Endothelial cell (in vitro differentiated cells): ENCODE data around the gene PTPRJ. TPM values are rescaled to one million over a fixed set of nuclear protein-coding genes. Genes with fewer than 3 reads are reported as not detected.

Experiments used
- DNase-seq: peaks from one replicate; pipeline ENCODE4 v3.0.0; 2021; ENCODE audit warnings: low spot score
- H3K27ac Mint-ChIP-seq: one replicate; pipeline ENCODE4 v1.8.0; 2021; ENCODE audit warnings: mixed read lengths, inconsistent platforms; ENCODE audit not compliant: unreplicated experiment
- H3K27me3 Mint-ChIP-seq: one replicate; pipeline ENCODE4 v1.8.0; 2021; ENCODE audit warnings: mild to moderate bottlenecking, moderate library complexity, mixed read lengths, inconsistent platforms; ENCODE audit not compliant: unreplicated experiment
- H3K36me3 Mint-ChIP-seq: one replicate; pipeline ENCODE4 v1.8.0; 2021; ENCODE audit warnings: mild to moderate bottlenecking, low read depth, mixed read lengths, inconsistent platforms; ENCODE audit not compliant: unreplicated experiment
- H3K4me1 Mint-ChIP-seq: one replicate; pipeline ENCODE4 v1.8.0; 2021; ENCODE audit warnings: mild to moderate bottlenecking, mixed read lengths, inconsistent platforms; ENCODE audit not compliant: unreplicated experiment
- H3K4me3 Mint-ChIP-seq: one replicate; pipeline ENCODE4 v1.8.0; 2021; ENCODE audit warnings: mild to moderate bottlenecking, mixed read lengths, inconsistent platforms; ENCODE audit not compliant: unreplicated experiment
- H3K9me3 Mint-ChIP-seq: one replicate; pipeline ENCODE4 v1.8.0; 2021; ENCODE audit warnings: mixed read lengths, inconsistent platforms; ENCODE audit not compliant: unreplicated experiment
- total RNA-seq: library from RNA; stranded (reverse); fragmentation: NEBNext Ultra II Directional; extraction: Animal tissue kit (Norgen Biotek cat#: 25700); gene quantifications from one replicate; pipeline ENCODE4 v1.2.1, GENCODE V29; 2021; ENCODE audit not compliant: unreplicated experiment
- TF ChIP-seq, protein P1 (sequence below): fragments of 200-600 bp; sonication (generic); IDR thresholded peaks from one replicate; pipeline ENCODE4 v1.5.0; 2021; ENCODE audit warnings: antibody characterized with exemption; ENCODE audit not compliant: unreplicated experiment

PTPRJ gene
- total RNA-seq, 1 donor from 2014 or later, result 1.6 TPM

- Mint-ChIP-seq H3K4me1 (peaks cover 14% of the 10 kb centered on the region), H3K27ac (no peak overlapping the region), H3K4me3 (no peak overlapping the region), H3K27me3 (peaks cover 10% of the 10 kb centered on the region), H3K9me3 (no peaks in the 10 kb centered on the region), H3K36me3 (no peaks in the 10 kb centered on the region)
- no peak for DNase-seq
- TF ChIP-seq, protein P1, sequence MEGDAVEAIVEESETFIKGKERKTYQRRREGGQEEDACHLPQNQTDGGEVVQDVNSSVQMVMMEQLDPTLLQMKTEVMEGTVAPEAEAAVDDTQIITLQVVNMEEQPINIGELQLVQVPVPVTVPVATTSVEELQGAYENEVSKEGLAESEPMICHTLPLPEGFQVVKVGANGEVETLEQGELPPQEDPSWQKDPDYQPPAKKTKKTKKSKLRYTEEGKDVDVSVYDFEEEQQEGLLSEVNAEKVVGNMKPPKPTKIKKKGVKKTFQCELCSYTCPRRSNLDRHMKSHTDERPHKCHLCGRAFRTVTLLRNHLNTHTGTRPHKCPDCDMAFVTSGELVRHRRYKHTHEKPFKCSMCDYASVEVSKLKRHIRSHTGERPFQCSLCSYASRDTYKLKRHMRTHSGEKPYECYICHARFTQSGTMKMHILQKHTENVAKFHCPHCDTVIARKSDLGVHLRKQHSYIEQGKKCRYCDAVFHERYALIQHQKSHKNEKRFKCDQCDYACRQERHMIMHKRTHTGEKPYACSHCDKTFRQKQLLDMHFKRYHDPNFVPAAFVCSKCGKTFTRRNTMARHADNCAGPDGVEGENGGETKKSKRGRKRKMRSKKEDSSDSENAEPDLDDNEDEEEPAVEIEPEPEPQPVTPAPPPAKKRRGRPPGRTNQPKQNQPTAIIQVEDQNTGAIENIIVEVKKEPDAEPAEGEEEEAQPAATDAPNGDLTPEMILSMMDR, result no peak
These were observed 65.2 kb downstream of the PTPRJ start for GRCh38 chr11:48045536-48045935.

DNA sequence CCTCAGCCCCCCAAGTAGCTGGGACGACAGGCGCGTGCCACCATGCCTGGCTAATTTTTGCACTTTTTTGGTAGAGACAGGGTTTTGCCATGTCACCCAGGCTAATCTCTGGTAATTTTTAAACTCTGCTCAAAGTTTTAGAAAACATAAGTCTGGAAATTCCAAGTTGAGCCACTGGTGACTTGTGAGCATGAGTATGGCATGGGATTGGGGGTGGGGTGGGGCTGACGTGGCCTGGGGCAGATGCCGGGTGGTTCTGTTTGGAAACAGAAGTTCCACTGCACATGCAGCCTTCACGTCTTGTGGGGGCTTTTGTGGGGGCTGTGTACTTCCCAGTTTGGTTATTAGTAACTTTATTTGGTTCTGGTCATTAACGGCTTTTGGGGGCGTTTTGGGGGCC, 67.3 kb downstream of the PTPRJ start:
- Mint-ChIP-seq H3K36me3 (no peaks in the 10 kb centered on the region), H3K4me1 (peaks cover 11% of the 10 kb centered on the region), H3K9me3 (no peaks in the 10 kb centered on the region), H3K27ac (no peak overlapping the region), H3K4me3 (no peak overlapping the region), H3K27me3 (peaks cover 12% of the 10 kb centered on the region)
- TF ChIP-seq, protein P1, result no peak
- no peak for DNase-seq

DNA sequence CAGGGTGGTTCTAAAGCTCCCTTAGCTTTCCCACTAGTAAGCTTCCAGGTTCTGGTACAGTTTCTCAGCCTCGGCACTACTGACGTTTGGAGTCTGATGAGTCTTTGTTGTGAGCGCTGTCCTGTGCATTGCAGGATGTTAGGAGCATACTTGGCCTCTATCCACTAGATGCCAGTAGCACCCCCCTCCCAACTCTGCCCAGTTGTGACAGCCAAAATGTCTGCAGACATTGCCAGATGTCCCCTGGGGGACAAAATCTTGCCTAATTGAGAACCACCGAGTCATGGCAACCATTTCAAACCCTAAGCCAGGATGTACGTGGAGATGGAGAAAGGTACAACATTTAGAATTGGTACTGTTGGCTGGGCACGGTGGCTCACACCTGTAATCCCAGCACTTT, 68.7 kb downstream of the PTPRJ start:
- peaks cover 11% of the 10 kb centered on the region for H3K27me3 Mint-ChIP-seq
- DNase-seq, result no peak
- TF ChIP-seq, protein P1, result no peak
- H3K4me3 Mint-ChIP-seq, result no peak overlapping the region
- H3K27ac Mint-ChIP-seq, result no peak overlapping the region
- no peaks in the 10 kb centered on the region for H3K9me3 Mint-ChIP-seq
- H3K36me3 Mint-ChIP-seq, result no peaks in the 10 kb centered on the region
- H3K4me1 Mint-ChIP-seq, result peaks cover 3% of the 10 kb centered on the region

- no peak for DNase-seq
- Mint-ChIP-seq H3K36me3 (no peaks in the 10 kb centered on the region), H3K27ac (no peak overlapping the region), H3K4me3 (no peak overlapping the region), H3K9me3 (no peaks in the 10 kb centered on the region), H3K4me1 (peaks cover 3% of the 10 kb centered on the region), H3K27me3 (peaks cover 5% of the 10 kb centered on the region)
- TF ChIP-seq, protein P1, result no peak
These were observed 69.9 kb downstream of the PTPRJ start for GRCh38 chr11:48050304-48050703.

- no peak for DNase-seq
- TF ChIP-seq, protein P1, result no peak
- Mint-ChIP-seq H3K27me3 (peaks cover 8% of the 10 kb centered on the region), H3K4me3 (no peak overlapping the region), H3K27ac (no peak overlapping the region), H3K9me3 (no peaks in the 10 kb centered on the region), H3K36me3 (no peaks in the 10 kb centered on the region), H3K4me1 (peaks cover 3% of the 10 kb centered on the region)
These were observed 71.0 kb downstream of the PTPRJ start for GRCh38 chr11:48051217-48051830.
